ENCODE data around the gene RIMKLB. TPM values are rescaled to one million over a fixed set of nuclear protein-coding genes. Genes with fewer than 3 reads are reported as not detected.

RIMKLB gene
- total RNA-seq, 2 donors from 2014 or later, result 14.4 to 72.4 TPM

DNA sequence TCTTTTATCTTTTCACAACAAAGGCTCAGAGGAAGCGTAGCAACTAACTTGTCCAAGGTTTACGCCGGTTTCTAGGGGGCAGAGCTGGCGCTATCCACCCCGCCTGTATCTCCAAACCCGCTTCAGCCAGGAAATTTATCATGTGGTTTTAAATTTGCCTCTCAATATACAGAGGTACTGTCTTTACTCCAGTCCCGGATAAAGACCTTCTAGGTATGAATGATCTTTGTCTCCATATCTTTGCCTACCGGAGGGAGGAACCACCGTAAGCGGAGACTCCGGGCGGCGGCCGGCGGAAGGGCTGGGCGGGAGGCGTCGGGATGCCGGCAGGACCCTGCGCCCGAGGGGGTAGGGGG lies 693 bp upstream of the RIMKLB start:
- TF ChIP-seq POLR2AphosphoS5 (IDR thresholded peaks at IDR 0.05) (peak; percentile 19), POLR2A (IDR thresholded peaks at IDR 0.05) (no peak)
- TF ChIP-seq, protein P1, sequence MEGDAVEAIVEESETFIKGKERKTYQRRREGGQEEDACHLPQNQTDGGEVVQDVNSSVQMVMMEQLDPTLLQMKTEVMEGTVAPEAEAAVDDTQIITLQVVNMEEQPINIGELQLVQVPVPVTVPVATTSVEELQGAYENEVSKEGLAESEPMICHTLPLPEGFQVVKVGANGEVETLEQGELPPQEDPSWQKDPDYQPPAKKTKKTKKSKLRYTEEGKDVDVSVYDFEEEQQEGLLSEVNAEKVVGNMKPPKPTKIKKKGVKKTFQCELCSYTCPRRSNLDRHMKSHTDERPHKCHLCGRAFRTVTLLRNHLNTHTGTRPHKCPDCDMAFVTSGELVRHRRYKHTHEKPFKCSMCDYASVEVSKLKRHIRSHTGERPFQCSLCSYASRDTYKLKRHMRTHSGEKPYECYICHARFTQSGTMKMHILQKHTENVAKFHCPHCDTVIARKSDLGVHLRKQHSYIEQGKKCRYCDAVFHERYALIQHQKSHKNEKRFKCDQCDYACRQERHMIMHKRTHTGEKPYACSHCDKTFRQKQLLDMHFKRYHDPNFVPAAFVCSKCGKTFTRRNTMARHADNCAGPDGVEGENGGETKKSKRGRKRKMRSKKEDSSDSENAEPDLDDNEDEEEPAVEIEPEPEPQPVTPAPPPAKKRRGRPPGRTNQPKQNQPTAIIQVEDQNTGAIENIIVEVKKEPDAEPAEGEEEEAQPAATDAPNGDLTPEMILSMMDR (IDR thresholded peaks at IDR 0.05), result peak in 1 of 4 experiments; percentile 3
- WGBS, result under 1% methylated on average over 21 of the region's 21 CpGs
- intact Hi-C loops (cut with DNase I), result no loop called here
- Histone ChIP-seq H3K9me3 (no peaks in the 10 kb centered on the region), H3K4me3 (peak overlapping the region; percentile 98 to 99), H3K27ac (peak overlapping the region; percentile 91 to 93), H3K27me3 (replicated peaks; ENCODE audit: insufficient read depth) (no peaks in the 10 kb centered on the region), H3K36me3 (no peaks in the 10 kb centered on the region), H3K4me1 (replicated peaks) (peaks cover 3% of the 10 kb centered on the region)
- peak; percentile 15 for DNase-seq (ENCODE audit: low spot score)

DNA sequence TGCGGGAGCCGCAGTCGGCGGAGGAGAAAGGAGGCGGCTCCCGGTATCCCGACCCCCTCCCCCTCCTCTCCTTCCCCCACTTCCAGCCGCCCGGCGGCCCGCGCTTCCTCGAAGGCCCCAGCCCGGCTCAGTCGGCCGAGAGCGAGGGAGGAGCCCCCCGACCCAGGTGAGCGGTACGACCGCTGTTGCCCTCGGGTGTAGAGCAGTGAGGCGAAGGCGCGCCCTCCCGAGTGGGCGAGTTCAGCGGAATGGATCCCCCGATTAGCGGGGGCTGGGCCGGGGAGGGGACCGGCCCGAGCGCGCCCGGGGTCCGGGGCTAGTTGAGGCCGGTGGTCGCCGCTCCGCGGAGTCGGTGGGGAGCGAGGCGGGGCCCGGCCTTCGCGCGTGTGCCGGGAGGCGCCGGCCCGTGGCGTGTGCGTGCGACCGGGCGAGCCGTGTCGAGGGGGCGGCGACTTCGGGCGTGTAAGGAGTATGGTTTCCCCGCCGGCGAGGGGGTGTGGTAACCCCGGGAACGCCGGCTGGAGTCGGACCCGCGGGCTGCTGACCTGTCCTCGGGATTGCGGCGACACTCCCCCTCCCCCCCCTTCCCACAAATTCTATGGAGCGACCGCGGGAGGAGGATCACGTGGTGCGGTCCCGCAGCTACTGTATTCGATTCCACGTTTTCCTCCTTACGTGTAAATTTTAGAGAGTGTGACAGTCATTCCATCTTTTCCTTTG lies 501 bp downstream of the RIMKLB start:
- H3K36me3 ChIP-seq, result no peaks in the 10 kb centered on the region
- no peaks in the 10 kb centered on the region for H3K9me3 ChIP-seq
- intact Hi-C loops (cut with DNase I), result no loop called here
- peak overlapping the region; percentile 91 to 93 for H3K27ac ChIP-seq
- under 1% methylated on average over 70 of the region's 85 CpGs for WGBS
- peak overlapping the region; percentile 98 to 99 for H3K4me3 ChIP-seq
- no peaks in the 10 kb centered on the region for H3K4me1 ChIP-seq (replicated peaks)
- peak; percentile 19 for DNase-seq (ENCODE audit: low spot score)
- TF ChIP-seq POLR2A (IDR thresholded peaks at IDR 0.05) (no peak), POLR2AphosphoS5 (IDR thresholded peaks at IDR 0.05) (no peak)
- TF ChIP-seq, protein P1 (IDR thresholded peaks at IDR 0.05), result no peak
- H3K27me3 ChIP-seq (replicated peaks; ENCODE audit: insufficient read depth), result no peaks in the 10 kb centered on the region

DNA sequence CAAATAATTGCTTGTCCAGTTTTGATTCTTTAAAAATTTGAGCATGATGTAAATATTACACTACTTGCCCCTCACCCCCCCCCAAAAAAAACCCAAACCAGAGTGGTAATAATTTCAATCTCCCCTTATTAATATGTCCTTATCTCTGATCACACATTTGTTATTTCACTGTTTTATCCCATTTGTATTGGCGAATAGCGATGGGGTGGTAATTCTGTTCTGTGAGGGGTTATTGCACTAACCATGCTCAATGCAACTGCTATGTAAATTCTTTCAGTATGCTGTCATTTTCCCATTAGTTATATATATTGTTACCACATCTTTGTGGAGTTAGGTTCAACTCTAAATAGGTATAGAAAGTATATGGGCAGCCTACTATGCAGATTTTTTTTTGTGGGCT lies 1.1 kb downstream of the RIMKLB start:
- H3K36me3 ChIP-seq, result no peaks in the 10 kb centered on the region
- intact Hi-C loops (cut with DNase I), result no loop called here
- DNase-seq (ENCODE audit: low spot score), result no peak
- H3K4me3 ChIP-seq, result peak overlapping the region; percentile 98 to 99
- no peak for TF ChIP-seq POLR2AphosphoS5 (IDR thresholded peaks at IDR 0.05)
- TF ChIP-seq, protein P1 (IDR thresholded peaks at IDR 0.05), result no peak
- TF ChIP-seq POLR2A (IDR thresholded peaks at IDR 0.05), result no peak
- no peaks in the 10 kb centered on the region for H3K4me1 ChIP-seq (replicated peaks)
- no peaks in the 10 kb centered on the region for H3K9me3 ChIP-seq
- no peaks in the 10 kb centered on the region for H3K27me3 ChIP-seq (replicated peaks; ENCODE audit: insufficient read depth)
- 18% methylated on average over 2 of the region's 2 CpGs for WGBS
- peak overlapping the region in 1 of 2 donors; percentile 24 for H3K27ac ChIP-seq

GRCh38 chr12:8699714-8700113 lies 1.9 kb downstream of the RIMKLB start:
- Histone ChIP-seq H3K27ac (no peak overlapping the region), H3K27me3 (replicated peaks; ENCODE audit: insufficient read depth) (no peaks in the 10 kb centered on the region), H3K36me3 (no peaks in the 10 kb centered on the region), H3K9me3 (no peaks in the 10 kb centered on the region), H3K4me1 (replicated peaks) (no peaks in the 10 kb centered on the region), H3K4me3 (no peak overlapping the region)
- no peak for DNase-seq (ENCODE audit: low spot score)
- WGBS, result 36% methylated on average over 4 of the region's 4 CpGs
- intact Hi-C loops (cut with DNase I), result loop anchor here (5.0 kb wide), 1 partner anchor 213 kb away; the partner anchor contains the start of gene PHC1
- TF ChIP-seq POLR2AphosphoS5 (IDR thresholded peaks at IDR 0.05) (no peak), POLR2A (IDR thresholded peaks at IDR 0.05) (no peak)
- TF ChIP-seq, protein P1 (IDR thresholded peaks at IDR 0.05), result no peak
